ENCODE data around the gene CCL15.

GRCh38 chr17:35982409-35983191 lies 18.8 kb downstream of the CCL15 start:
- TF ChIP-seq CTCF (IDR thresholded peaks at IDR 0.05; ENCODE audit: low read depth, low read length, poor library complexity, severe bottlenecking) (no peak), EZH2phosphoT487 (IDR thresholded peaks at IDR 0.05; ENCODE audit: borderline replicate concordance, low read length) (no peak)

All from DOHH2 (cell line).